ENCODE results near the gene TCEA3. TPM values are rescaled to one million over a fixed set of nuclear protein-coding genes. Genes with fewer than 3 reads are reported as not detected.
A peak's percentile ranks its signal among the peaks of the same experiment; 100 is the strongest.
"Not testable (repeated sequence)": the region's sequence is repeated elsewhere in the genome, so short reads cannot be mapped to it uniquely, and the experiment has no call there.

Gene TCEA3
- total RNA-seq, 3 donors from 2014 or later = 8.5 to 38.0 (median 31.2) TPM

- Histone ChIP-seq H3K36me3 (no peaks in the 10 kb centered on the region), H3K4me1 (peaks cover 0 to 11% of the 10 kb centered on the region in 2 donors), H3K27ac (peak overlapping the region; percentile 6 to 67), H3K4me3 (no peak overlapping the region), H3K27me3 (no peaks in the 10 kb centered on the region), H3K9me3 (no peaks in the 10 kb centered on the region)
- DNase-seq (ENCODE audit: low spot score in 2 of 2) = no peak
- TF ChIP-seq POLR2AphosphoS5 (IDR thresholded peaks at IDR 0.05) = no peak
- TF ChIP-seq POLR2A (IDR thresholded peaks at IDR 0.05) = no peak
- no peak for TF ChIP-seq CTCF (IDR thresholded peaks at IDR 0.05)
- intact Hi-C loops (cut with DNase I; ENCODE audit: low total_unique reads) = no loop called here
These were observed 40.8 kb downstream of the TCEA3 start for GRCh38 chr1:23383577-23384311.

- H3K4me3 ChIP-seq = no peak overlapping the region
- no peak for TF ChIP-seq POLR2AphosphoS5 (IDR thresholded peaks at IDR 0.05)
- no peak for TF ChIP-seq CTCF (IDR thresholded peaks at IDR 0.05)
- TF ChIP-seq POLR2A (IDR thresholded peaks at IDR 0.05) = no peak
- peak overlapping the region; percentile 13 to 30 for H3K27ac ChIP-seq
- H3K4me1 ChIP-seq = peaks cover 0 to 11% of the 10 kb centered on the region in 2 donors
- H3K36me3 ChIP-seq = no peaks in the 10 kb centered on the region
- intact Hi-C loops (cut with DNase I; ENCODE audit: low total_unique reads) = no loop called here
- H3K9me3 ChIP-seq = no peaks in the 10 kb centered on the region
- H3K27me3 ChIP-seq = no peaks in the 10 kb centered on the region
- no peak for DNase-seq (ENCODE audit: low spot score in 2 of 2)
These were observed 43.2 kb downstream of the TCEA3 start for GRCh38 chr1:23381233-23381885.

GRCh38 chr1:23380719-23381118 lies 43.8 kb downstream of the TCEA3 start:
- H3K36me3 ChIP-seq = no peaks in the 10 kb centered on the region
- intact Hi-C loops (cut with DNase I; ENCODE audit: low total_unique reads) = no loop called here
- H3K27me3 ChIP-seq = no peaks in the 10 kb centered on the region
- no peaks in the 10 kb centered on the region for H3K9me3 ChIP-seq
- TF ChIP-seq CTCF (IDR thresholded peaks at IDR 0.05) (no peak), POLR2AphosphoS5 (IDR thresholded peaks at IDR 0.05) (no peak), POLR2A (IDR thresholded peaks at IDR 0.05) (no peak)
- peak overlapping the region; percentile 36 for H3K27ac ChIP-seq
- H3K4me1 ChIP-seq = peaks cover 0 to 11% of the 10 kb centered on the region in 2 donors
- no peak overlapping the region for H3K4me3 ChIP-seq
- DNase-seq (ENCODE audit: low spot score in 2 of 2) = no peak

- not testable (repeated sequence) for DNase-seq (ENCODE audit: low spot score in 2 of 2); H3K27me3 ChIP-seq
These were observed 44.3 kb downstream of the TCEA3 start for GRCh38 chr1:23380236-23380635.

GRCh38 chr1:23376890-23377811 lies 47.4 kb downstream of the TCEA3 start:
- Histone ChIP-seq H3K4me3 (peak overlapping the region in 1 of 3 donors; percentile 13), H3K36me3 (no peaks in the 10 kb centered on the region), H3K4me1 (peaks cover 0 to under 1% of the 10 kb centered on the region in 2 donors), H3K9me3 (no peaks in the 10 kb centered on the region), H3K27me3 (no peaks in the 10 kb centered on the region), H3K27ac (peak overlapping the region; percentile 59 to 86)
- TF ChIP-seq POLR2AphosphoS5 (IDR thresholded peaks at IDR 0.05) (peak; percentile 38 to 76 (median 52)), CTCF (IDR thresholded peaks at IDR 0.05) (no peak)
- DNase-seq (ENCODE audit: low spot score in 2 of 2) = peak in 1 of 2 donors; percentile 67
- intact Hi-C loops (cut with DNase I; ENCODE audit: low total_unique reads) = no loop called here

More at GRCh38 chr1:23380236-23380635, 44.3 kb downstream of the TCEA3 start:
- H3K36me3 ChIP-seq; H3K4me3 ChIP-seq; intact Hi-C loops (cut with DNase I; ENCODE audit: low total_unique reads); H3K9me3 ChIP-seq: not testable (repeated sequence)
- Histone ChIP-seq H3K27ac (peak overlapping the region; percentile 36), H3K4me1 (peaks cover 0 to 10% of the 10 kb centered on the region in 2 donors)

- H3K27me3 ChIP-seq; H3K9me3 ChIP-seq; H3K4me3 ChIP-seq; H3K27ac ChIP-seq; DNase-seq (ENCODE audit: low spot score in 2 of 2); H3K36me3 ChIP-seq; intact Hi-C loops (cut with DNase I; ENCODE audit: low total_unique reads): not testable (repeated sequence)
- peaks cover 10 to 23% of the 10 kb centered on the region in 2 donors for H3K4me1 ChIP-seq
These were observed 50.3 kb downstream of the TCEA3 start for GRCh38 chr1:23374079-23374735.

Data from breast epithelium (tissue), 4 donors.